Measurements from ENCODE around the gene RO60. TPM values are rescaled to one million over a fixed set of nuclear protein-coding genes. Genes with fewer than 3 reads are reported as not detected.

RO60 gene
- total RNA-seq, 1 donor from 2014 or later: 260 TPM

DNA sequence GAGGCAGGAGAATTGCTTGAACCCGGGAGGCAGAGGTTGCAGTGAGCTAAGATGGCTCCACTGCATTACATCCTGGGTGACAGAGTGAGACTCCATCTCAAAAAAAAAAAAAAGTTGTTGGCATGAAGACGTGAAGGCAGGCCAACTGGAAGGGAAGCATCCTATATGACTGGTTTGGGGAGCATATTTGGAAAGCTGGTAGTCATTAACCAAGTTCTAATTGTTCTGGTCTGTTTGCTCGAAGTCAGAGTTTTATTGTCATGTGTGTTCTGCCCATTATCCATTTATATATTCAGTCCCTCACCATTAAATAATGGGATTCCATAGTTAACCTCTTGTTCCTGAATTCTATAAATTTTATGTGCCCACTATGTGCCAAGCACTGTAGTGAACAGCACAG is 49.1 kb downstream of the RO60 start:
- DNase-seq (ENCODE audit: low spot score): no peak

Other genes with a start within 250 kb of the RO60 start
- 31.5 TPM for gene UCHL5, start 252 bp upstream of the RO60 start, total RNA-seq (ENCODE audit: insufficient read depth, low replicate concordance)
- gene GLRX2, start 45.8 kb downstream of the RO60 start, total RNA-seq (ENCODE audit: insufficient read depth, low replicate concordance): 27.7 TPM
- gene CDC73, start 62.4 kb downstream of the RO60 start, total RNA-seq (ENCODE audit: insufficient read depth, low replicate concordance): 37.1 TPM
- 11.1 TPM for gene B3GALT2, start 127.0 kb downstream of the RO60 start, total RNA-seq (ENCODE audit: insufficient read depth, low replicate concordance)